Kidney (tissue), 14 donors: ENCODE data around the gene RPS15A. TPM values are rescaled to one million over a fixed set of nuclear protein-coding genes. Genes with fewer than 3 reads are reported as not detected.
A peak's percentile ranks its signal among the peaks of the same experiment; 100 is the strongest.

ENCODE experiments used
- DNase-seq, 5 donors: peaks; one replicate each; pipeline ENCODE4 v3.0.0-alpha.2; 2013 to 2020
- FAIRE-seq: peaks from 2 replicates; lab custom pipeline; 2012; peaks lifted over from hg19 to GRCh38; lab: Jason Lieb, UNC
- H3K27ac ChIP-seq, 2 donors: one replicate each; pipeline ENCODE4 v1.7.0; 2013; ENCODE audit warnings: low read depth in 2 of 2, low read length in 2 of 2, inconsistent platforms in 1 of 2
- H3K27me3 ChIP-seq: one replicate; pipeline ENCODE4 v1.7.1; 2013; ENCODE audit warnings: low read length, inconsistent platforms; ENCODE audit not compliant: control insufficient read depth, insufficient read depth
- H3K36me3 ChIP-seq, 3 donors: one replicate each; pipeline versions ENCODE4 v1.7.0 to v1.7.1; 2013; ENCODE audit warnings: low read length in 3 of 3, control low read depth in 1 of 3, inconsistent platforms in 1 of 3; ENCODE audit not compliant: insufficient read depth in 3 of 3, control insufficient read depth in 2 of 3
- H3K4me1 ChIP-seq, 3 donors: one replicate each; pipeline versions ENCODE4 v1.7.0 to v1.7.1; 2013; ENCODE audit warnings: low read length in 3 of 3, inconsistent platforms in 1 of 3, low read depth in 1 of 3; ENCODE audit not compliant: control insufficient read depth in 2 of 3, insufficient read depth in 2 of 3
- H3K4me3 ChIP-seq, 3 donors: one replicate each; pipeline versions ENCODE4 v1.7.0 to v1.8.1; 2013; ENCODE audit warnings: low read length in 3 of 3, control low read depth in 1 of 3, inconsistent platforms in 1 of 3
- H3K9ac ChIP-seq, 3 donors: one replicate each; pipeline versions ENCODE4 v1.7.0 to v1.7.1; 2013; ENCODE audit warnings: low read length in 3 of 3, control low read depth in 1 of 3, inconsistent platforms in 1 of 3
- H3K9me3 ChIP-seq, 3 donors: one replicate each; pipeline versions ENCODE4 v1.7.0 to v1.7.1; 2013; ENCODE audit warnings: low read length in 3 of 3, control low read depth in 1 of 3, inconsistent platforms in 1 of 3; ENCODE audit not compliant: control insufficient read depth in 2 of 3, insufficient read depth in 1 of 3
- CTCF ChIP-seq: IDR thresholded peaks from 3 replicates; pipeline ENCODE4 v1.5.1; 2012; ENCODE audit warnings: mild to moderate bottlenecking, moderate library complexity, borderline replicate concordance; ENCODE audit not compliant: insufficient read depth; ENCODE audit errors: extremely low read depth
- intact Hi-C: fragments of 100-400 bp; cut with DNase I; formaldehyde crosslinking; loops from one replicate; pipeline ENCODE4 v1.11.1; 2022
- polyA plus RNA-seq: library from polyadenylated mRNA; stranded (reverse); fragments of 350-450 nt; fragmentation: Illumina TruSeq; extraction: RNeasy Lipid Tissue Mini Kit (QIAGEN cat#74804); gene quantifications from one replicate; pipeline ENCODE4 v1.2.3, GENCODE V29; 2014; ENCODE audit warnings: low read depth, low replicate concordance; ENCODE audit not compliant: insufficient read depth
- total RNA-seq: library from RNA; stranded (reverse); fragmentation: NEBNext Ultra II Directional; extraction: Animal tissue kit (Norgen Biotek cat#: 25700); gene quantifications from one replicate; pipeline ENCODE4 v1.2.1, GENCODE V29; 2021
- donor health status: control.
- donor health status: control.
- donor health status: control.
- donor health status: control.
- donor health status: control.
- donor health status: DM: yes; HTN: yes; CAD: no.
- donor health status: Normal renal cell carcinoma (clear cell type).

Gene RPS15A
- total and polyA plus RNA-seq, 2 donors from 2014 or later = 918 to 1,519 TPM

GRCh38 chr16:18792836-18793433 is 2.8 kb upstream of the RPS15A start:
- Histone ChIP-seq H3K36me3 (peaks cover 9 to 24% (median 12%) of the 10 kb centered on the region in 3 donors), H3K27ac (no peak overlapping the region), H3K4me1 (peaks cover 0 to 11% (median 0%) of the 10 kb centered on the region in 3 donors), H3K9ac (no peak overlapping the region), H3K4me3 (no peak overlapping the region), H3K9me3 (no peaks in the 10 kb centered on the region), H3K27me3 (no peaks in the 10 kb centered on the region)
- intact Hi-C loops = no loop called here
- DNase-seq (no peak), FAIRE-seq (no peak)
- TF ChIP-seq CTCF = no peak

- Histone ChIP-seq H3K27me3 (no peaks in the 10 kb centered on the region), H3K27ac (peak overlapping the region; percentile 23 to 78), H3K9ac (peak overlapping the region; percentile 90 to 98 (median 93)), H3K4me1 (peaks cover 0 to 16% (median 0%) of the 10 kb centered on the region in 3 donors), H3K9me3 (no peaks in the 10 kb centered on the region), H3K4me3 (peak overlapping the region; percentile 86 to 91 (median 87)), H3K36me3 (peaks cover 12 to 40% (median 17%) of the 10 kb centered on the region in 3 donors)
- DNase-seq (no peak), FAIRE-seq (no peak)
- TF ChIP-seq CTCF = no peak
- intact Hi-C loops = no loop called here
Observed at GRCh38 chr16:18789515-18789849, 652 bp downstream of the RPS15A start.

- H3K4me3 ChIP-seq = peak overlapping the region; percentile 86 to 91 (median 87)
- H3K9me3 ChIP-seq = no peaks in the 10 kb centered on the region
- peaks cover 9 to 40% (median 16%) of the 10 kb centered on the region in 3 donors for H3K36me3 ChIP-seq
- TF ChIP-seq CTCF = no peak
- peak overlapping the region; percentile 90 to 98 (median 93) for H3K9ac ChIP-seq
- no peak for FAIRE-seq
- intact Hi-C loops = no loop called here
- no peaks in the 10 kb centered on the region for H3K27me3 ChIP-seq
- H3K27ac ChIP-seq = peak overlapping the region; percentile 23 to 78
- peaks cover 0 to 16% (median 0%) of the 10 kb centered on the region in 3 donors for H3K4me1 ChIP-seq
- DNase-seq = peak in 1 of 5 donors; percentile 13
Observed at GRCh38 chr16:18788828-18789514, 1.2 kb downstream of the RPS15A start.
